ENCODE data around the gene IGSF6.
"Not testable (repeated sequence)": the region's sequence is repeated elsewhere in the genome, so short reads cannot be mapped to it uniquely, and the experiment has no call there.

IGSF6 gene

GRCh38 chr16:21628121-21628726, 24.2 kb downstream of the IGSF6 start:
- DNase-seq = no peak

DNA sequence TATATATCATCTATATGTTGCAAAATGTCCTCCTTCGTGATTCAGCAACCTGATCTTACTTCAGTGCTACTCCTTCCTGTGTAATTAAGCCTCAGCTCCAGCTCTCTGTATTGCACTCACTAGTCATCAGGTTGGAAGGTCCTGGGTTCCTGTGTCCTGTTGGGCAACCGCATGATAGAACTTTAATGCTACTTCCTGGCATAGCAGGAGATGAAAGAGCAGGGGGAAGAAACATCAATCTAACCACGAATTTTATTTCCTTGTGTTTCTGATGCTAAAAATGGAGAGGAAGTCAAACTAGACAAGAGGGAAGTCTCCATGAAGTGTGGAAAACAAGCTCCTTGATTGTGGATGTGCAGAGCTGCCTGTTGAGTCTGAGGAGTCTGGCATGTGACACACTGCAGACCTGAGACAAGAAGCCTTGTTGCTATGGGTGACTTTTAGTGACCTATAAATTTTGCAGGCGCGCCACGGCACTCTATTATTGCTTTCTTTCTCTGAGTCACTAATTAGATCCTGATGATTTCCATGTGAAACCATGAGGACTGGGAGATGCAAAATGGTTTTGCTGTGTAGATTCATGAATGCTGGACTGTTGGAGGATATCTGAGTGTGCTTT, 25.6 kb downstream of the IGSF6 start:
- DNase-seq = no peak

DNA sequence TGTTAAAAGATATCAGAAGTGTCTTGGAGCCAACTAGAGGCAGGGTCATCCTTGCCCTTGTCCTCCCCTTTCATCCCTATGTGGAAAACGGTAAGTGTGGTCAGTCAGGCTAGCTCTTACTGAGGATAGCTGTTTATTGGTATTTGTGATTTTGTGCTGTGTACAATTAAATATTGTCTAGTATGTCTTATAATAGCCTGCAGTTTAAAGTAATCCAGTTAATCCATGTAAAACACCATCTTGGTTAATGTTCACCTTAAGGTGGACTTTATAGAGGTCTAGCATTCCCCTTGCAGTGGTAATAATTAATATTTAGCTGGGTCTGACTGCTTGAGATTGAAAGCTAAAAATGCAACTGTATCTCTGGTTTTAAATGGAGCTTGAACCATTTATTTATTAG, 27.4 kb downstream of the IGSF6 start:
- no peak for DNase-seq

DNA sequence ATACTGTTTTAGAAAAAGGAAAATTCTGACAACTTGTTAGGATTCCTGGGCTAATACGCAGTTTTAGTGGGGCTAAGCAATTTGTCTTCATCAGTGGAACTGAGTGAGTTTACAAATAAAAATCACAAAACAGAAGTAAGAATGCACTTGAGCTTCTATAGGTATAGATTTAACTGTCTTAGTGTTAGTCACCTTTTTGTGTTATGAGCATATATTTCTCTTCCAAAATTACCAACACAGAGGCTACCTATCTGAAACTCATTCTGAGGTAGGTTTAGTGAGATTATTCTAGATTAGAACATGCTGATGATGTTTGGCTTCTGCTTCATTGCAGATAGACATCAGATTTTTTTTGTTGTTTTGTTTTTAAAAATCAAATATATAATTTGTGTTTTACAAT, 29.9 kb downstream of the IGSF6 start:
- no peak for DNase-seq

DNA sequence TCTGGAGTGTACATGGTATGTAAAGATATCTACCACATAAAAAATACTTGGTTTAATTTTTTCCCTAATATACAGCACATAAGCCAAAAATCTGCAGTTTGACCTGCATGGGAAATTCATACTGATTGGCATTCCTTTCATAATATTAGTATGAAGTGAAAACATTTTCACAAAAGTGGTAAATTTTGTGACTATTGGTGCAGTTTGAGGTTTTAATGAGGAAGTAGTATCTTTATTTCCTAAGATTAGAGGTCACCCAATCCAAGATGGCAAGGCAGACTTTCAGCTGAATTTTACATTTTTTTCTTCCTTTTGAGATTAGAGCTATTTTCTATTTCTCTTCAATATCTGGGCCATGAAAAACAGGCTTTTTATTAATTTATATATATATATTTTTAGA, 31.8 kb downstream of the IGSF6 start:
- DNase-seq = no peak

- DNase-seq = no peak
Measured at GRCh38 chr16:21619765-21620425, 32.5 kb downstream of the IGSF6 start.

DNA sequence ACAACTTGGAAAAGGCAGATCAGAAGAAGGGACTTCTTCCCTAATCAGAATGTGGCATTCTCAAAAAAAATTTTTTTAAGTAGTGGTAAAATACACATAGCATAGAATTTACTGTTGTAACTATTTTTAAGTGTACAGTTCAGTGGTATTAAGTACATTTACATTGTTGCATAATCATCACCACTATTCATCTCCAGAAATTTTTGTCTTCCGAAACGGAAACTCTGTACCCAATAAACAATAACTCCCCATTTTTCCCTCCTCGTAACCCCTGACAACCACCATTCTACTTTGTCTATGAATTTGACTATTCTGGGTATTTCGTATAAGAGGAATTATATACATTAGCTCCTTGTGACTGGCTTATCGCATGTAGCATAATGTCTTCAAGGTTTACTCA, 34.1 kb downstream of the IGSF6 start:
- DNase-seq = no peak

- DNase-seq = no peak
Measured at GRCh38 chr16:21617607-21618006, 34.8 kb downstream of the IGSF6 start.

- DNase-seq = no peak
Measured at GRCh38 chr16:21614896-21615295, 37.5 kb downstream of the IGSF6 start.

DNA sequence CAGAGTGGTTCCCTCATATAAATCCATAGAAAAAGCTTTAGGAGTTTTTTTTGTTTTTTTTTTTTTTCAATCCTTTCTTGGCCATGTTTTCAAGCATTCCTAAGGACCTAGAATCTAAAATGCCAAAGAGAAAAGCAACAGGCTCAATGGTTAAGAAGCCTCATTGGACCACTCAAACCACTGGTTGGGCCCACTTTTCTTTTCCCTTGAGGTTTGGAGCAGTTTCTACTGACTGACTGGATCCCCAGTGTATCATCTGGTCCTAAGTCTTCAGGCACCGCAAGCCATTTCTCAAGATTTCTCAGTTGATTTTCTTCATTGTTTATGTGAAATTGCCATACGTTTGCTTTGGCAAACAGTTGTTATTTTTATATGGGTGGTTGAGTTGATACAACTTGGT, 38.6 kb downstream of the IGSF6 start:
- no peak for DNase-seq

- DNase-seq = no peak
Measured at GRCh38 chr16:21613361-21613760, 39.0 kb downstream of the IGSF6 start.

- no peak for DNase-seq
Measured at GRCh38 chr16:21611556-21612384, 40.6 kb downstream of the IGSF6 start.

DNA sequence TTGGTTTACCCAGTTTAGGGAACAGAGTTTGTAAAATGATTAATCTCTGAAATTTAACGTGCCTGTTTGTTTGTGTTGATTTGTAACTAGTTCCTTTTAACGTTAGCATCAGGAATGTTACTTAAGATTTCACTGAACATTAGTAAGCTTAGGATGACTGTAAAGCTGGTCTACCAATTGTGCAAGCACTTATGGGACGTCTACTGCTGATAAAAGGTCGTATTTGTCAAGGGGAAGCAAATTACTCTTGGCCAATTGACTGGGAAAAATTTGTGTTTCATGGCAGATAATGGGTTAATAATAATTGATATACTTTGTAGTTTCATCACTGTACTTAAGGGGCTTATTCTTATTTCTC, 41.2 kb downstream of the IGSF6 start:
- DNase-seq = no peak

DNA sequence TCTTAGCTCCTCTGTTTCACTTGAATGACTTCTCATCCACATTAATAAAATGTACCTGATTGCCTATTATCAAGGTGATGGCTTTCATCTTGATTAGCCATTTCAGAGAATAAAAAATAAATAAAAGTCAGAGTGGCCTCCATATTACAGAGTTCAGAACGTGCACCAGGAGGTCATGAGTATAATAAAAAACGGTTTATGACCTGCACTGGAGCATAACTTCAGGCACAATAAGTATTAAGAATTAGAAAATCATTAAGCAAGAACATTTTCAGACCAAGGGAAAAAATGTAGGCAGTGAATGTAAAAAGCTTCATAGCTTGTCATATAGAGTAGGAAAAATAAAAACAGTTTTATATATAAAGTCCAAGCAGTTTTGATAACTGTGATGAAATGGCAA, 41.6 kb downstream of the IGSF6 start:
- DNase-seq = no peak

DNA sequence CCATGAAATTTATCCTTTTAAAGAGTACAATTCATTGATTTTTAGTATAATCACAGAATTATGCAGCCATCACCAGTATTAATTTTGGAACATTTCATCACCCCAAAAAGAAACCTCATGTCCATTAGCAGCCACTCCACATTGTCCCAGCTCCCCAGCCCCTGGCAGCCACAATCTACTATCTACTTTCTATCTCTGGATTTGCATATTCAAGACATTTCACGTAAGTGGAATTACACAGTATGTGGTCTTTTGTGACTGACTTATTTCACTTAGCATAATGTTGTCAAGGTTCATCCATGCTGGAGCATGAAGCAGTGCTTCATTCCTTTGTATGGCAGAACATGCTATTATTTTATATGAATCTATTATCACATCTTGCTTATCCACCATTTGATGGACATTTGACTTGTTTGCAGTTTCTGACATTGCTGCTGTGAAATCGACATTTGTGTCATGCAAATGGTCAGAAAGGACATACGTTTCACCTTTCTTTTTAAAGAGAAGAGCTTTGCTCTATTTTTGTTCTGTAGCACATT, 42.3 kb downstream of the IGSF6 start:
- DNase-seq = no peak

DNA sequence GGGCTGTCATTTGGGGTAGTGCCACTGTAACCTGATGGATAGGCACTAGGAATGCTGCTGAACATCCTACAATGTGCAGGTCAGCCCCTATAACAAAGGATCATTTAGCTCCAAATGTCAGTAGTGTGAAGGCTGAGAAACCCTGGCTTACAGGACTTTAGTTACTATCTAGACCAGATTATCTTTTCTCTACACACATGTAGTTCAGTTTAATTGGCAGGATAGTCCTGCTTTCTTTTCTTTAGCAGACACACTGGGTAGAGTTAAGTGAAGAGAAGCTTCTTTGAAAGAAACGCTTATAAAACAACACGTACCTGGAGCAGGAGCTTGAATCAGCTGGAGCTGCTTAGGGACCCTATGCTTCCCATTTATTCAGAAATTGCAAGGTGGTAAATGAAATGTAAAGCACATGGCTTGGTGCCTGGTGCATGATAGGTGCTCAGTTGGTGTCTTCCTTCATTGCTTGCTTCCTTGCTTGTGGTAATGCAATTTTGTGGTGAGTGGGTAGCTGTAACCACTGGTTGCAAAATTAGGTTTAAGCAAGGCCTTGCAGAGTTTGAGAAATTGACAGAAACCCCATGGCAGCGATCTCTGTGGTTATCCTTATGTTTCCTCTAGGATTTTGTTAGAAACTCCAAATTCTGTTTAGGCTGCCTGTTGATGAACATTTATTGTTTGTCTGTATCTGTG, 43.6 kb downstream of the IGSF6 start:
- DNase-seq = no peak

- DNase-seq = not testable (repeated sequence)
Measured at GRCh38 chr16:21605848-21606247, 46.6 kb downstream of the IGSF6 start.

GRCh38 chr16:21603928-21604327, 48.5 kb downstream of the IGSF6 start:
- no peak for DNase-seq

DNA sequence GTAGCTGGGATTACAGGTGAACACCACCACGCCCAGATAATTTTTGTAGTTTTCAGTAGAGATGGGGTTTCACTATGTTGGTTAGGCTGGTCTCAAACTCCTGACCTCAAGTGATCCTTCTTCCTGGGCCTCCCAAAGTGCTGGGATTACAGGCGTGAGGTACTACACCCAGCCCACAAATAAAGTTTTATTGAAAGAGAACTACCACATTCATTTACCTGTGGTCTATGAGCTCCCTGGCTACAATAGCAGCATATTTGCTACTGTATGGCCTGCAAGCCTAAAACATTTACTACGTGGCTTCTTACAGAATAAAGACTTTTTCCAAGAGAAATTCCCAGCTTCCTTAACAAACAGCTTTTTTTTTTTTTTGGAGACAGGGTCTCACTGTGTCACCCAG, 49.6 kb downstream of the IGSF6 start:
- DNase-seq = no peak

GRCh38 chr16:21600031-21600773, 52.2 kb downstream of the IGSF6 start:
- DNase-seq = no peak

DNA sequence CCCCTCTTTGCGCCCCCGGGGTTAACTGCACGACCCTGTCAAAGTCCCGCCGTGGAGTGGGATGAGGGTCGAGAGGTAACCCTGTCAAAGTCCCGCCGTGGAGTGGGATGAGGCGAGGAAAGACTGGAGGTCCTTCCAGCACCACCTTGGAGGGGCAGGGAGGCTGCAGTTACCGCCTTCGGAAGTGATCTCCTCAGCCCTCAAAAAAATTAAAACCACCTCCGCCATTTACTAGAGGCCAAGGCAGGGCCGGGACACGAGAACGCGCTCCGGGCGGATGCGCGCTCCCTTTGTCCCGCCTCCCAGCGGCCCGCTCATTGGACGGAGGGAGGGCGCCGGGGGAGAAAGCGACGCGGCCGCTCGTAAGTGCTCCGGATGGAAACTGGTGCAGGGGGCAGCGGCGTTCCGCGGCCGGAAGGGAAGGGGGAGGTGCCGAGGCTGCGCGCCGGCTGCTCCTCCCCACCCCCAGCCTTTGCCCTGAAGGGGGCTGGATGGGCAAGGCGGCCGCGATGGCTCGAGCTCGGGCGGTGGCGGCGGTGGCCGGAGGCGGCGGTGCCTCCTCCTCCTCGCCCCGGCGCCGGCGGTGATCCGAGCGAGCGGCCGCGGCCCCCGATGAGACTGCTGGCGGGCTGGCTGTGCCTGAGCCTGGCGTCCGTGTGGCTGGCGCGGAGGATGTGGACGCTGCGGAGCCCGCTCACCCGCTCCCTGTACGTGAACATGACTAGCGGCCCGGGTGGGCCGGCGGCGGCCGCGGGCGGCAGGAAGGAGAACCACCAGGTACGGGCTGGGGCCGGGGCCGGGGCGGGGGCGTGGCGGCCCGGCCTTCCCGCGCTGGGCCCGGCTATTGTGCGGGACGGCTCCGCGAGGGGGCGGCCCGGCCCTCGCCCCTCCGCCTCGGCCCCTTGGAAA, 53.0 kb downstream of the IGSF6 start, which contains the start of gene METTL9:
TSS of gene METTL9 (plus strand) at position 456 of the 909 bp plus-strand sequence. CDS start at position 613, 157 bp downstream.
- peak; percentile 93 for DNase-seq
